DOHH2 (cell line): ENCODE results near the gene ASB7.

Source experiments
- CTCF ChIP-seq: fragments of 200-600 bp; sonication (generic); IDR thresholded peaks from one replicate; pipeline ENCODE4 v1.5.1; 2014; ENCODE audit warnings: antibody characterized with exemption, mild to moderate bottlenecking, low read depth, low read length; ENCODE audit not compliant: poor library complexity, severe bottlenecking
- EZH2phosphoT487 ChIP-seq: fragments of 200-600 bp; sonication (generic); IDR thresholded peaks from 2 replicates; pipeline ENCODE4 v1.6.1; 2017; ENCODE audit warnings: borderline replicate concordance, mild to moderate bottlenecking, antibody characterized with exemption, low read length, moderate library complexity, mixed read lengths

DNA sequence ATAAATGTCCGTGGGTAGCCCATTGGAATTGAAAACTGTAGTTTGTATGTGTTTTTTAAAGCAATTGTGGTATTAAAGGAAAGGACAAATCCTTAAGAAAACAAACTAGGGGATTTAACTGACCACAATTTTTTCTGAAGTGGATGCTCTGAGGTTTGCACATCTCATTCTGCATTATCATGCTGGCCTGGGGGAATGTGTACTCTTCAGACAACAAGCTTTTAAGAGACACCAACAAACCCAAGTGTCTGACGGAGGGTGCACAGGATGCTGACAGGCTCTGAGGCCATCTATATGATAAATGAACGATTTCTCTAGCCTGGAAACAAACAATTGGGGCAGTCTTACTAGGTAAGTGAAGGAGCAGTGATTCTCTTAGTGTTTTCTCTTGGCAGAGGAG is 9.5 kb upstream of the ASB7 start:
- TF ChIP-seq CTCF (no peak), EZH2phosphoT487 (no peak)
